CD4-positive, alpha-beta memory T cell (primary cell): ENCODE data around the gene PSPC1. TPM values are rescaled to one million over a fixed set of nuclear protein-coding genes. Genes with fewer than 3 reads are reported as not detected.
A peak's percentile ranks its signal among the peaks of the same experiment; 100 is the strongest.
"Not testable (repeated sequence)": the region's sequence is repeated elsewhere in the genome, so short reads cannot be mapped to it uniquely, and the experiment has no call there.

Experiments used
- CTCF ChIA-PET: fragments of 350-600 bp; sonication (Branson Sonifier 250); formaldehyde crosslinking; loops from one replicate; lab custom pipeline; 2021; ENCODE audit warnings: inconsistent platforms; ENCODE audit not compliant: partially characterized antibody; lab: Charles Lee
- POLR2A ChIA-PET: fragments of 350-600 bp; sonication (Branson Sonifier 250); formaldehyde crosslinking; loops from one replicate; lab custom pipeline; 2021; ENCODE audit not compliant: partially characterized antibody; lab: Charles Lee
- DNase-seq, 5 donors: peaks; one replicate each; pipeline versions ENCODE4 v3.0.0 to v3.0.0-alpha.2; 2020 to 2022; ENCODE audit warnings: mixed read lengths in 1 of 5
- H3K27ac ChIP-seq: one replicate; pipeline ENCODE4 v1.7.0; 2013; ENCODE audit warnings: low read depth, low read length
- H3K27me3 ChIP-seq: 2 replicates; pipeline ENCODE4 v1.7.0; 2013; ENCODE audit warnings: mild to moderate bottlenecking, low read length, moderate library complexity; ENCODE audit not compliant: insufficient read depth
- H3K36me3 ChIP-seq: 2 replicates; pipeline ENCODE4 v1.7.0; 2013; ENCODE audit warnings: mild to moderate bottlenecking, low read length, moderate library complexity; ENCODE audit not compliant: insufficient read depth
- H3K4me1 ChIP-seq: 2 replicates; pipeline ENCODE4 v1.7.0; 2013; ENCODE audit warnings: mild to moderate bottlenecking, low read length, moderate library complexity; ENCODE audit not compliant: insufficient read depth
- H3K4me3 ChIP-seq, 2 donors: one replicate each; pipeline ENCODE4 v1.7.0; 2013; ENCODE audit warnings: low read length in 2 of 2, mild to moderate bottlenecking in 1 of 2
- H3K9me3 ChIP-seq, 2 donors: one replicate each; pipeline ENCODE4 v1.7.0; 2013; ENCODE audit warnings: low read length in 2 of 2, control low read depth in 1 of 2; ENCODE audit not compliant: control insufficient read depth in 1 of 2
- H3K27ac Mint-ChIP-seq, 7 donors: one replicate each; pipeline ENCODE4 v1.8.0; 2020 to 2021; ENCODE audit warnings: mixed read lengths in 7 of 7, mild to moderate bottlenecking in 6 of 7, inconsistent platforms in 3 of 7, moderate library complexity in 3 of 7
- H3K27me3 Mint-ChIP-seq, 2 donors: one replicate each; pipeline ENCODE4 v1.8.0; 2020 to 2021; ENCODE audit warnings: mixed read lengths in 2 of 2
- H3K36me3 Mint-ChIP-seq, 2 donors: one replicate each; pipeline ENCODE4 v1.8.0; 2020 to 2021; ENCODE audit warnings: mixed read lengths in 2 of 2, inconsistent platforms in 1 of 2, mild to moderate bottlenecking in 1 of 2
- H3K4me1 Mint-ChIP-seq, 4 donors: one replicate each; pipeline ENCODE4 v1.8.0; 2020 to 2021; ENCODE audit warnings: mixed read lengths in 4 of 4, mild to moderate bottlenecking in 1 of 4
- H3K4me3 Mint-ChIP-seq, 8 donors: one replicate each; pipeline ENCODE4 v1.8.0; 2020 to 2021; ENCODE audit warnings: mixed read lengths in 8 of 8, mild to moderate bottlenecking in 7 of 8, moderate library complexity in 6 of 8, inconsistent platforms in 3 of 8
- H3K9me3 Mint-ChIP-seq, 8 donors: one replicate each; pipeline ENCODE4 v1.8.0; 2020 to 2021; ENCODE audit warnings: mixed read lengths in 8 of 8, mild to moderate bottlenecking in 5 of 8, inconsistent platforms in 3 of 8, moderate library complexity in 1 of 8
- intact Hi-C: fragments of 100-400 bp; cut with micrococcal nuclease; formaldehyde crosslinking; loops from one replicate; pipeline ENCODE4 v1.15.1; 2023
- polyA plus RNA-seq, 2 donors: library from polyadenylated mRNA; unstranded; fragments of 300-500 nt; fragmentation: Illumina TruSeq; gene quantifications; one replicate each; pipeline ENCODE4 v1.2.3, GENCODE V29; 2021
- total RNA-seq, 2 experiments: library from RNA; stranded (reverse); gene quantifications; one replicate each; pipeline ENCODE4 v1.2.3, GENCODE V29; 2021

PSPC1 gene
- 10 to 100 TPM; 81.0 to 82.2 TPM for total RNA-seq
- 10 to 100 TPM; 29.2 to 35.5 TPM for polyA plus RNA-seq

- DNase-seq, result peak; percentile 95 to 96 (median 96)
- not testable (repeated sequence) for H3K36me3 ChIP-seq, H3K4me1 ChIP-seq, H3K4me1 Mint-ChIP-seq, H3K36me3 Mint-ChIP-seq, H3K9me3 Mint-ChIP-seq, H3K27me3 ChIP-seq, H3K27me3 Mint-ChIP-seq, H3K9me3 ChIP-seq
- Mint-ChIP-seq H3K4me3 (peak within 1 kb of the TSS; percentile 97 to 99 (median 98)), H3K27ac (peak within 1 kb of the TSS; percentile 98 to 99 (median 99))
- Histone ChIP-seq H3K27ac (peak within 1 kb of the TSS; percentile 88), H3K4me3 (peak within 1 kb of the TSS; percentile 93 to 95)
- intact Hi-C loops, result loop anchor here (1.0 to 5.0 kb wide), 3 partner anchors 80 to 175 kb away; partner anchors contain the start of genes MPHOSPH8, ZMYM2 and ZMYM5
- POLR2A ChIA-PET, result interaction anchor here (0.8 to 3.8 kb wide), 14 partner anchors 9 to 177 kb away, joined by 3 to 82 read pairs (median 4); partner anchors contain the start of genes MPHOSPH8, ZMYM2 and ZMYM5
- CTCF ChIA-PET, result interaction anchor here (0.8 to 1.6 kb wide), 6 partner anchors 12 to 1394 kb away, joined by 3 to 5 read pairs (median 3); no protein-coding TSS in a partner anchor
Measured at GRCh38 chr13:19782727-19783682, at the start of gene PSPC1. TSS of gene PSPC1 (minus strand) at chr13:19782945. CDS start at chr13:19782757, 188 bp downstream.

- peaks cover 47 to 60% of the 10 kb centered on the region in 2 donors for H3K36me3 Mint-ChIP-seq
- CTCF ChIA-PET, result no interaction called here
- no peak overlapping the region for H3K27ac Mint-ChIP-seq
Measured at GRCh38 chr13:19822673-19823072, 39.9 kb upstream of the PSPC1 start.

DNA sequence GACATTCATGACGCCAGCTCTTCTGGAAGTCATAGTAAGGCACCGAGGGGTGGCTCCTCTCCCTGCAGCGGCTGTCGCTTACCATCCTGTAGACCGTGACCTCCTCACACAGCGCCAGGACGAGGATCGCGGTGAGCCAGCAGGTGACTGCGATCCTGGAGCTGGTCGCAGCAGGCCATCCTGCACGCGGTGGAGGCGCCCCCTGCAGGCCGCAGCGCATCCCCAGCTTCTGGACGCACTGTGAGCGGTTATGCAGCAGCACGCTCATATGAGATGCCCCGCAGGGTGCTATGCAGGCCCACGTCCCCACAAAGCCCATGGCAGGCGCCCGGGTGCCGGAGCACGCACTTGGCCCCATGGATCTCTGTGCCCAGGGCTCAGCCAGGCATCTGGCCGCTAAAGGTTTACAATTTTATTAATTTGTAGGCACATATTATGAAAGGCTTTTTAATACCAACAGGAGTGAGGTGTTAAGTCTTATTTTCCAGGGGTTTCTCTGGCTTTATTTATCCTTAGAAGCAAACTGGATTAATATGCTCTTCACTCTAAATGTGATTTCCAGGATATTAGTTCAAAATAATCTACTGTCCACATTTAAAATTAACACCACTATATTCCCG is 35.6 kb upstream of the PSPC1 start:
- intact Hi-C loops, result no loop called here
- Mint-ChIP-seq H3K27ac (no peak overlapping the region), H3K4me3 (no peak overlapping the region), H3K27me3 (no peaks in the 10 kb centered on the region), H3K4me1 (peaks cover 0 to 4% (median 0%) of the 10 kb centered on the region in 4 donors), H3K36me3 (peaks cover 25 to 32% of the 10 kb centered on the region in 2 donors), H3K9me3 (no peaks in the 10 kb centered on the region)
- Histone ChIP-seq H3K27me3 (no peaks in the 10 kb centered on the region), H3K9me3 (no peaks in the 10 kb centered on the region), H3K27ac (no peak overlapping the region), H3K4me3 (no peak overlapping the region), H3K36me3 (peaks cover 8% of the 10 kb centered on the region), H3K4me1 (no peaks in the 10 kb centered on the region)
- POLR2A ChIA-PET, result no interaction called here
- CTCF ChIA-PET, result interaction anchor here (0.9 to 1.1 kb wide), 2 partner anchors 21 to 47 kb away, joined by 3 to 5 read pairs; no protein-coding TSS in a partner anchor
- peak in 2 of 5 donors; percentile 3 to 12 for DNase-seq

More at GRCh38 chr13:19822673-19823072, 39.9 kb upstream of the PSPC1 start:
- Mint-ChIP-seq H3K27me3 (no peaks in the 10 kb centered on the region), H3K4me1 (peaks cover 0 to 6% (median under 1%) of the 10 kb centered on the region in 4 donors), H3K9me3 (no peaks in the 10 kb centered on the region), H3K4me3 (no peak overlapping the region)
- Histone ChIP-seq H3K27me3 (no peaks in the 10 kb centered on the region), H3K36me3 (peaks cover 16% of the 10 kb centered on the region), H3K4me3 (no peak overlapping the region), H3K27ac (no peak overlapping the region), H3K4me1 (no peaks in the 10 kb centered on the region), H3K9me3 (no peaks in the 10 kb centered on the region)
- intact Hi-C loops, result no loop called here
- POLR2A ChIA-PET, result no interaction called here
- DNase-seq, result no peak

GRCh38 chr13:19817510-19818158 is 34.9 kb upstream of the PSPC1 start:
- intact Hi-C loops, result no loop called here
- Histone ChIP-seq H3K9me3 (no peaks in the 10 kb centered on the region), H3K36me3 (peaks cover 8% of the 10 kb centered on the region), H3K27me3 (no peaks in the 10 kb centered on the region), H3K4me1 (no peaks in the 10 kb centered on the region), H3K4me3 (no peak overlapping the region), H3K27ac (no peak overlapping the region)
- POLR2A ChIA-PET, result no interaction called here
- peaks cover 22 to 29% of the 10 kb centered on the region in 2 donors for H3K36me3 Mint-ChIP-seq
- CTCF ChIA-PET, result interaction anchor here (0.9 to 1.1 kb wide), 2 partner anchors 22 to 47 kb away, joined by 3 to 5 read pairs; no protein-coding TSS in a partner anchor
- no peaks in the 10 kb centered on the region for H3K9me3 Mint-ChIP-seq
- peaks cover 0 to 4% (median 0%) of the 10 kb centered on the region in 4 donors for H3K4me1 Mint-ChIP-seq
- no peaks in the 10 kb centered on the region for H3K27me3 Mint-ChIP-seq
- H3K27ac Mint-ChIP-seq, result peak overlapping the region in 1 of 7 donors; percentile 25
- H3K4me3 Mint-ChIP-seq, result no peak overlapping the region
- DNase-seq, result no peak

GRCh38 chr13:19817106-19817505 is 34.4 kb upstream of the PSPC1 start:
- Histone ChIP-seq H3K27ac (no peak overlapping the region), H3K27me3 (no peaks in the 10 kb centered on the region), H3K36me3 (peaks cover 8% of the 10 kb centered on the region), H3K9me3 (no peaks in the 10 kb centered on the region), H3K4me1 (no peaks in the 10 kb centered on the region), H3K4me3 (no peak overlapping the region)
- peak overlapping the region in 2 of 7 donors; percentile 25 to 52 for H3K27ac Mint-ChIP-seq
- peaks cover 23 to 25% of the 10 kb centered on the region in 2 donors for H3K36me3 Mint-ChIP-seq
- ChIA-PET POLR2A (no interaction called here), CTCF (interaction anchor here (1.1 kb wide), 1 partner anchor 48 kb away, joined by 3 read pairs; no protein-coding TSS in a partner anchor)
- DNase-seq, result no peak
- H3K4me3 Mint-ChIP-seq, result no peak overlapping the region
- intact Hi-C loops, result no loop called here
- H3K27me3 Mint-ChIP-seq, result no peaks in the 10 kb centered on the region
- peaks cover 0 to 3% (median 0%) of the 10 kb centered on the region in 4 donors for H3K4me1 Mint-ChIP-seq
- no peaks in the 10 kb centered on the region for H3K9me3 Mint-ChIP-seq

DNA sequence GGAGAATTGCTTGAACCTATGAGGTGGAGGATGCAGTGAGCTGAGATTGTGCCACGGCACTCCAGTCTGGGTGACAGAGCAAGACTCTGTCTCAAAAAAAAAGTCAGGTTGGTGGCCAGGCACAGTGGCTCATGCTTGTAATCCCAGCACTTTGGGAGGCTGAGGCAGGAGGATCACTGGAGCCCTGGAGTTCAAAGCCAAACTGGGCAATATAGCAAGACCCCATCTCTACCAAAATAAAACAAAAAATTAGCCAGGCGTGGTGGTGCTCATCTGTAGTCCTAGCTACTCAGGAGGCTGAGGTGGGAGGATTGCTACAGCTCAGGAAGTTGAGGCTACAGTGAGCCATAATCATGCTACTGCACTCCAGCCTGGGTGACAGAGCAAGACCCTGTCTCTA is 33.1 kb upstream of the PSPC1 start:
- H3K4me1 ChIP-seq, H3K27me3 Mint-ChIP-seq, H3K27ac ChIP-seq, H3K27me3 ChIP-seq, H3K4me3 ChIP-seq, DNase-seq, H3K4me3 Mint-ChIP-seq, H3K4me1 Mint-ChIP-seq, H3K27ac Mint-ChIP-seq, H3K9me3 Mint-ChIP-seq, H3K9me3 ChIP-seq, H3K36me3 ChIP-seq, POLR2A ChIA-PET, intact Hi-C loops: not testable (repeated sequence)
- H3K36me3 Mint-ChIP-seq, result peaks cover 20 to 22% of the 10 kb centered on the region in 2 donors
- CTCF ChIA-PET, result interaction anchor here (0.6 kb wide), 1 partner anchor 44 kb away, joined by 4 read pairs; no protein-coding TSS in a partner anchor
